Caki2 (cell line): ENCODE data around the gene RBX1. TPM values are rescaled to one million over a fixed set of nuclear protein-coding genes. Genes with fewer than 3 reads are reported as not detected.
"Not testable (repeated sequence)": the region's sequence is repeated elsewhere in the genome, so short reads cannot be mapped to it uniquely, and the experiment has no call there.

Experiments used
- DNase-seq: peaks from one replicate; pipeline ENCODE4 v3.0.0-alpha.2; 2015; ENCODE audit warnings: low read depth
- in situ Hi-C: cut with HindIII; loops from 2 replicates; pipeline ENCODE4 v1.10.0; 2016; ENCODE audit warnings: low sequenced_read_pairs, low pct_unique_long_range_greater_than_20kb, mixed read lengths
- total RNA-seq: library from RNA; depleted of rRNA; stranded (reverse); fragments of >200 nt; shearing (Covaris generic); gene quantifications from 2 replicates; pipeline ENCODE4 v1.2.3, GENCODE V29; 2014; ENCODE audit warnings: low replicate concordance

The RBX1 gene
- total RNA-seq, 1 experiment from 2014 or later, result 76.9 TPM

DNA sequence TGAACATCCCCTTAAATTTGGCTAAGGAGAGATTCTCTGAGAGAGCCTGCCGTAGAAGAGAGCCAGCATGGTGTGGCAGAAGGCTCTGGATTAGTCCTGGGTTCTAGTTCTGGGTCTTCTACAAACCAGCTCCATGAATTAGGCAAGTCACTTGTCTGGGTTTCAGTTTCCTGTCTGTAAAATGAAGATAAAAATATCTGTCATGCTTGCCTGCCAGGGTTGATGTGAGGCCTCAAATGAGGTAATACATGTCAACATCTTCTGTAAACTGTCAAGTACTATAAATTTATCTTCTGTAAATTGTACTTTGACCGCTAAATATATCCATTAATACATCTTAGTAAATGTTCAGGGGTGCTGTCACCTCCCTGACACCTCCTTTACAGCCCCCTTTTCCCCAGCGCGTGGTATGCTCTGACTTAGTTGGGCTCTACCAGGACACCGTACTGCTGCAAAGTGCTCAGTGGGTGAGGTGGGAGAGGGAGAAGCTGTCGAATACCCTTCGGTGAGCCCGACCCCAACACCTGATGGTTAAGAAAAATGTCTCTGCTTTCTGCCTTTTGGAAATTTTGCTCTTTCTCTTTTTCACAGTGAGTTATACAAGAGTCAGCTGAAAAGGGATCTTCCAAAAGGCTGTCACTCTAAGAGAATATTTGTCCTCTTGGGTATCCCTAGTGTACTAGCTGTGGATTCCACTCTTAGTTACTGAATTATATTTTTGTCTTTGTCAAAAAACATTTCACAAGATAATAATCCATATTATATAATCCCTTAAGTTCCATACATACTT is 15.0 kb downstream of the RBX1 start:
- DNase-seq, result no peak
- in situ Hi-C loops, result loop anchor here (10.0 kb wide), 1 partner anchor 179 kb away; no protein-coding TSS in a partner anchor

DNA sequence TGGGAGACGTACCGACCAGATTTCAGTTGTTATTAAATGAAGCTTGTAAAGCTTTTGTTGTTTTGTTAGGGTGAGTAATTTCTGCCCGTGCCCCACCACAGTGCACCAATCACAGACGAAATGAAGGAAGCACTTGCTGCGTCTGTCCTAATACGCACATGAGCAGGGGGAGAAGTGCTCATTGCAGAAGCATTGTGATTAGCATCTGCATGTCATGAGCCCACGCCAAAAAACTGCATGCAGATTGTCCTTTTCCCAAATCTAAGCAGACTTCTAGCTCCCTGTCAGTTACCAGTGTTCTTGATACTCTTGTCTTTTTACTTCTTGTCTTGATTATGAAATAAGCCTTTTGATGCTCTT is 15.5 kb downstream of the RBX1 start:
- in situ Hi-C loops, result loop anchor here (10.0 kb wide), 1 partner anchor 178 kb away; no protein-coding TSS in a partner anchor
- DNase-seq, result no peak

- in situ Hi-C loops, result loop anchor here (10.0 kb wide), 1 partner anchor 178 kb away; no protein-coding TSS in a partner anchor
- DNase-seq, result no peak
These were observed 16.1 kb downstream of the RBX1 start for GRCh38 chr22:40967111-40967760.

DNA sequence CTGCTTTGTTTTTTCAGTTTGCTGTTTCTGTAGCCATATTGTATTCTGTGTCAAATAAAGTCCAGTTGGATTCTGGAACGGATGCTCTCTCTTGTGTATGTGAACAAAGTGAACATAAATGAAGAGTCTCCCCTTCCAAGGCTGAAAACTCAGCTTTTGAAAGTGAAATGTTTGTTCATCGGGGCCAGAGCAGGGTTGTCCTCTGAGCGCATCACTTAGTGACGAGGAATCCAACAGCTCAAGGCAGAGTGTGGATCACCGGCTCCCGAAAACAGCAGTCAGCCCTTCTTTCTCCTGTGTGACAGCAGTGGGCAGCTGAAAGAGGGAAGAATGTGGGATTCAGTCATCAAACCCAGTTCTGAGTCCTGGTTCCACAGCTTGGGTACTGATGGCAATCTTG is 21.4 kb downstream of the RBX1 start:
- no peak for DNase-seq
- in situ Hi-C loops, result no loop called here

- in situ Hi-C loops, result no loop called here
- no peak for DNase-seq
These were observed 22.0 kb downstream of the RBX1 start for GRCh38 chr22:40973144-40973543.

- no peak for DNase-seq
- in situ Hi-C loops, result no loop called here
These were observed 24.2 kb downstream of the RBX1 start for GRCh38 chr22:40975366-40975765.

DNA sequence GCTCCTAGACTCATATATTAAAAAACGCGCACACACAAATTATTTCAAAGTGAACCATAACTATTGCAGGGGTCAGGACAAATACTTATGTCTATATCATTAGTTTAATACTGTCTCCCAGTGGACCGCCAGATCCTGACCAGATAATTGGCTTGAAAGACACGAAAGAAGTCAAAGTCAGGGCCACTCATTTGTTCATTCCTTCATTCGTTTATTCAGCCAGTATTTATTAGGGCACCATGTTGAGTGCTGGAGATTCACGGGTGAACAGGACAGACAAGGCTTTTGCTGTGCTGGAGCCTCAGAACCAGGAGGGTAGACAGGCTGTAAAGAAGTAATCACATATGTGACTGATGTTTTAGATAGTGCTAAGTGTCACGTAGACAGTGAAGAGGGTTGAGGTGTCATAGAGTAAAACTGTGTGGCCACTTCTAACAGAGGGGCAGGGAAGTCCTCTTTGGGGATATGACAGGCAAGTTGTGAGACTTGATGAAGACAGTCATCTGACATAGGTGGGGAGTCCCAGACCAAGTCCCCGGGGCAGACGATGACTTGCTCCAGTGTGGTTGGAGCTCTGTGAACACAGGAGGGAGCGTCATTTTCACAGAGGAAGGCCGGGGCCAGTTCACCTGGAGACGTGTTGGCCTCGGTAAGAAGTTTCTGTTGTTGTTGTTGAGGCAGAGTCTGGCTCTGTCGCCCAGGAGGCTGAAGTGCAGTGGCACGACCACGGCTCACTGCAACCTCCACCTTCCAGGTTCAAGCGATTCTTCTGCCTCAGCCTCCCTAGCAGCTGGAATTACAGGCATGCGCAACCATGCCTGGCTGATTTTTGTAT is 25.9 kb downstream of the RBX1 start:
- in situ Hi-C loops, result no loop called here
- DNase-seq, result no peak

GRCh38 chr22:40979198-40979597 is 28.0 kb downstream of the RBX1 start:
- no peak for DNase-seq
- in situ Hi-C loops, result no loop called here

DNA sequence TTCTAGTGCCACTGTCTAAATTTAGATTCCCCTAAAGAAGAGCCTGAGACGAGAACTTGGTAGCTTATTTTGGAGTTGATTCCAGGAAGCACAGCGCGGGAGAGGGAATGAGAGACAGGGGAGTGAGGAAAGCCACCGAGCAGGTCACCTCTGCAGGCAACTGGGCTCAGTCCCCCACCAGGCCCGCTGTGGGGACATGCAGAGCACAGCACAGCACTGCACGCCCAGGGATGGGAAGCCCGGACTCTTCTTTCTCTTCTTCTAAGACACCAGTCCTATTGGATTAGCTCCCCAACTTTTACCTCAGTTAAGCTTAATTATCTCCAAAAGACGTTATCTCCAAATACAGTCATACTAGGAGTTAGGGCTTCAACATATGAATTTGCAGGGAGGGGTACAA is 28.7 kb downstream of the RBX1 start:
- in situ Hi-C loops, result no loop called here
- DNase-seq, result no peak

DNA sequence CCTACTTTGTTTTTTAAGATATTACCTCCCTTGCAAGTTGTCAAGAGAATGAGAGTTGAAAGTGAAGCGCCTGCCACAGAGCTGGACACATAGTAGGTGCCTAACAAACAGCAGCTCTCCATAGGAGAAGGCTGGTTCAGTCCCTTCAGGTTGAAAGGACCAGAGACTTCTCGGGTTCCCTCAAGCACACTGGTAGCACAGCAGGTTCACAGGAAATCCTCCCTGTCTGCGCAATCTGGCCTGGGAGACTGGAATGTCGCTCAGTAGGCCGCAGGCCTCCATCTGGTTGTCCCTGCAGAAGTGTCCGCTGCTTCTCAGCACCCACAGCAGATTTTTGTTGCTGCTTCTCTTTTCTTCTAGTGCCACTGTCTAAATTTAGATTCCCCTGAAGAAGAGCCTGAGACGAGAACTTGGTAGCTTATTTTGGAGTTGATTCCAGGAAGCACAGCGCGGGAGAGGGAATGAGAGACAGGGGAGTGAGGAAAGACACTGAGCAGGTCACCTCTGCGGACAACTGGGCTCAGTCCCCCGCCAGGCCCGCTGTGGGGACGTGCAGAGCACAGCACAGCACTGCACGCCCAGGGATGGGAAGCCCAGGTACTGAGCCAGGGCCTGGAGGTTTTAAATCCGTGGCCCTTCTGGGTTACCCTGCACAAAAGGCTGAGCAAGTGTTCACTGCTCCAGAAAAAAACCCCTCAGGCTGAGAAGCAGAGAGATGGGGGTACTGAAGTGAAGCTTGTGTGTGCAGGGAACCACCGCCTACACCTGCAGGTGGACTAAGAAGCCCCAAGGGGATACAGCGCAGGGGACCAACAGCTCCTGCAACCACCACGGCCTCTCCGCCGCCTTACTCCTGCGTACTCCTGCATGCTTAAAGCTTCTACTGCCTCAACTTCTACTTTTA is 31.6 kb downstream of the RBX1 start:
- in situ Hi-C loops, result no loop called here
- DNase-seq, result no peak

DNA sequence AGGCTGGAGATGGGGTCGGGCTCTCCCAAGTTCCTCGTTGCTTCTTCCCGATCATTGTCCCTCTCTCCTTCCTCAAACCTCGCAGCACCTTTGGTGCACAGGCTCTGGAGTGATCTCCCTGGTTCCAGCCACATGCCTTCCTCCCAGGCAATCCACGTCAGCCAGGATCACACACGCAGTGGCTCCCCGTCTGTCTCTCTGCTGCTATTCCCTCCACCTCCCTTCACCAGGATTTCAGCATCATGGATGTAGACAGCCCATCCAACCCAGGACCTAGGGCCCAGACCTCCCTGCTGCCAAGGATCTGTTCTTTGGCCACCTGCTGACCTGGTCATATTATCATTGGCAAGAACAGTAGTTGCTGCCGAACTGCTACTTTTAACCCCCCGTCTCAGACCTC is 40.1 kb downstream of the RBX1 start:
- in situ Hi-C loops, result no loop called here
- DNase-seq, result no peak

GRCh38 chr22:40995821-40996220 is 44.6 kb downstream of the RBX1 start:
- in situ Hi-C loops, result no loop called here
- DNase-seq, result no peak

GRCh38 chr22:40997520-40997919 is 46.3 kb downstream of the RBX1 start:
- no peak for DNase-seq
- in situ Hi-C loops, result no loop called here

DNA sequence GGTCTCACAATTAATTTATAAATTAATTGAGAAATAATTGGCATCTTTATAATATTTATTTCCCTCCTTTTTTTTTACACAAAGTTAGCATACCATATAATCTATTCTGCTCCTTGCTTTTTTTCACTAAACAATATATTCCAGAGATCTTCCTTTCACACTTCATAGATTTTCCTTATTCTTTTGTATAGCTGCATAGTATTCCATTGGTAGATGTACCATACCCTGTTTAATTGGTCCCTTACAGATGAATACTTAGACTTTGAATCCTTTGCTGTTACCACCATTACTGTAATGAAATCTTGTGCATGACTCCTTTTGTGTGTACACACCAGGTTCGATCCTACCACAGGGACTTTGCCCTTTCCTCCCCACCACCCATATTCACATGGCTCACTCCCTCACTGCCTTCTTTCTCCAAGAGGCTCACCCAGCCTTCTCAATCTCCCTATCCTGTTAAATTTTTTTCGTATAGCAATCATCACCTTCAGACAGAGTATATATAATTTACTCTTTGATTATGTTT is 48.9 kb downstream of the RBX1 start:
- no peak for DNase-seq
- in situ Hi-C loops, result no loop called here

GRCh38 chr22:41000941-41001721 is 50.0 kb downstream of the RBX1 start:
- in situ Hi-C loops, result no loop called here

GRCh38 chr22:41001722-41002122 is 50.5 kb downstream of the RBX1 start:
- DNase-seq, result peak; percentile 78
- in situ Hi-C loops, result no loop called here

More at GRCh38 chr22:41000941-41001721, 50.0 kb downstream of the RBX1 start:
- no peak for DNase-seq

GRCh38 chr22:41002386-41002785 is 51.2 kb downstream of the RBX1 start:
- in situ Hi-C loops, DNase-seq: not testable (repeated sequence)
